Fibroblast of lung (primary cell): ENCODE measurements around the gene SDHC. TPM values are rescaled to one million over a fixed set of nuclear protein-coding genes. Genes with fewer than 3 reads are reported as not detected.
A peak's percentile ranks its signal among the peaks of the same experiment; 100 is the strongest.
"Not testable (repeated sequence)": the region's sequence is repeated elsewhere in the genome, so short reads cannot be mapped to it uniquely, and the experiment has no call there.

Experiments
- DNase-seq, 2 donors: peaks; one replicate each; pipeline versions ENCODE4 v3.0.0 to v3.0.0-alpha.2; 2010; ENCODE audit warnings: low read depth in 2 of 2
- H2AFZ ChIP-seq: 2 replicates; pipeline ENCODE4 v1.5.1; 2012; ENCODE audit warnings: low read length, control low read depth, inconsistent platforms
- H3K27ac ChIP-seq: 2 replicates; pipeline ENCODE4 v1.5.1; 2011; ENCODE audit warnings: low read length, control low read depth; ENCODE audit not compliant: insufficient read depth
- H3K27me3 ChIP-seq: 2 replicates; pipeline ENCODE4 v1.5.1; 2011; ENCODE audit warnings: mild to moderate bottlenecking, low read length; ENCODE audit not compliant: control insufficient read depth, insufficient read depth
- H3K36me3 ChIP-seq: 2 replicates; pipeline ENCODE4 v1.5.1; 2011; ENCODE audit warnings: low read length; ENCODE audit not compliant: control insufficient read depth, insufficient read depth
- H3K4me1 ChIP-seq: 2 replicates; pipeline ENCODE4 v1.5.1; 2011; ENCODE audit warnings: low read length; ENCODE audit not compliant: control insufficient read depth, insufficient read depth; ENCODE audit errors: extremely low read depth
- H3K4me2 ChIP-seq: 2 replicates; pipeline ENCODE4 v1.5.1; 2011; ENCODE audit warnings: low read length, control low read depth; ENCODE audit not compliant: insufficient read depth; ENCODE audit errors: extremely low read depth
- H3K4me3 ChIP-seq, 4 experiments: fragments of 200-600 bp in 1 of 4; sonication (generic) in 1 of 4; replicated peaks in 1 of 4; 2 replicates each; pipeline ENCODE4 v1.5.1; 2011 to 2016; ENCODE audit warnings: low read length in 4 of 4, low read depth in 3 of 4, mild to moderate bottlenecking in 3 of 4, control low read depth in 2 of 4, inconsistent platforms in 1 of 4, mixed read lengths in 1 of 4; ENCODE audit not compliant: insufficient read depth in 1 of 4; ENCODE audit errors: control extremely low read depth in 1 of 4
- H3K79me2 ChIP-seq: 2 replicates; pipeline ENCODE4 v1.5.1; 2012; ENCODE audit warnings: mild to moderate bottlenecking, low read length, inconsistent platforms; ENCODE audit not compliant: control insufficient read depth, insufficient read depth
- H3K9ac ChIP-seq: 2 replicates; pipeline ENCODE4 v1.5.1; 2011; ENCODE audit warnings: mild to moderate bottlenecking, low read length, control low read depth; ENCODE audit not compliant: insufficient read depth
- H3K9me3 ChIP-seq: 2 replicates; pipeline ENCODE4 v1.5.1; 2012; ENCODE audit warnings: low read depth, low read length; ENCODE audit not compliant: control insufficient read depth, insufficient read depth
- H4K20me1 ChIP-seq: 2 replicates; pipeline ENCODE4 v1.5.1; 2011; ENCODE audit warnings: low read length; ENCODE audit not compliant: control insufficient read depth, insufficient read depth; ENCODE audit errors: extremely low read depth
- CTCF ChIP-seq, 2 donors: IDR thresholded peaks in 1 of 2; conservative IDR thresholded peaks in 1 of 2; 1 replicate in 1 of 2; 2 replicates in 1 of 2; pipeline ENCODE4 v1.5.1; 2011 to 2012; ENCODE audit warnings: low read length in 2 of 2, control low read depth in 1 of 2, inconsistent platforms in 1 of 2, low read depth in 1 of 2, mild to moderate bottlenecking in 1 of 2
- EZH2 ChIP-seq: IDR thresholded peaks from 2 replicates; pipeline ENCODE4 v1.5.1; 2012; ENCODE audit warnings: low read length, control low read depth, mild to moderate bottlenecking; ENCODE audit errors: missing control alignments
- polyA plus RNA-seq, 2 donors: library from polyadenylated mRNA; depleted of rRNA in 1 of 2; stranded (reverse) in 1 of 2; unstranded in 1 of 2; fragments of >200 nt; gene quantifications; 2 replicates each; pipeline ENCODE4 v1.2.1, GENCODE V29; 2011 to 2012; ENCODE audit warnings: missing spikeins in 1 of 2
- total RNA-seq: library from RNA; depleted of rRNA; stranded (reverse); fragments of >200 nt; gene quantifications from 2 replicates; pipeline ENCODE4 v1.2.1, GENCODE V29; 2014

SDHC gene
- total and polyA plus RNA-seq, 2 donors (not counting 1 experiment from before 2014, with no cell fraction given): 24.8 to 484 TPM

DNA sequence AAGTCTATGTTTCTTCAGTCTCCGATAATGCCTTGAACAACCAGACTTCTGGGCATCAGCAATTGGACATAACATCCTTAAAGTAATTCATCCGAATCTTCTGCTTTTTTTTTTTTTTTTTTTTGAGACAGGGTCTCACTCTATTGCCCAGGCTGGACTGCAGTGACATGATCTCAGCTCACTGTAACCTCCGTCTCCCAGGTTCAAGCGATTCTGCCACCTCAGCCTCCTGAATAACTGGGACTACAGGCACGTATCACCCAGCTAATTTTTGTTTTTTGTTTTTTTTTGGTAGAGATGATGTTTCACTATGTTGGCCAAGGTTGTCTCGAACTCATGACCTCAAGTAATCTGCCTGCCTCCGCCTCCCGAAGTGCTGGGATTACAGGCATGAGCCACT lies 77.4 kb downstream of the SDHC start:
- no peak overlapping the region for H3K27ac ChIP-seq
- no peaks in the 10 kb centered on the region for H3K79me2 ChIP-seq
- no peak overlapping the region for H3K4me3 ChIP-seq
- H3K9me3 ChIP-seq: no peaks in the 10 kb centered on the region
- H3K36me3 ChIP-seq: no peaks in the 10 kb centered on the region
- H3K9ac ChIP-seq: no peak overlapping the region
- no peaks in the 10 kb centered on the region for H3K27me3 ChIP-seq
- H2AFZ ChIP-seq: no peak overlapping the region
- TF ChIP-seq EZH2: no peak
- TF ChIP-seq CTCF (conservative IDR thresholded peaks at IDR 0.05 in 1 of 2, IDR thresholded peaks at IDR 0.05 in 1 of 2; ENCODE audit: low read depth in 1 of 2, low read length in 2 of 2): no peak
- no peak overlapping the region for H3K4me2 ChIP-seq
- peaks cover 3% of the 10 kb centered on the region for H3K4me1 ChIP-seq
- no peak for DNase-seq
- no peaks in the 10 kb centered on the region for H4K20me1 ChIP-seq

- no peak overlapping the region for H3K9ac ChIP-seq
- no peak for DNase-seq
- H3K4me3 ChIP-seq: no peak overlapping the region
- no peaks in the 10 kb centered on the region for H3K9me3 ChIP-seq
- no peaks in the 10 kb centered on the region for H3K36me3 ChIP-seq
- no peak overlapping the region for H2AFZ ChIP-seq
- no peak overlapping the region for H3K27ac ChIP-seq
- no peak for TF ChIP-seq EZH2
- H3K27me3 ChIP-seq: no peaks in the 10 kb centered on the region
- H3K4me1 ChIP-seq: peaks cover 3% of the 10 kb centered on the region
- no peak overlapping the region for H3K4me2 ChIP-seq
- H4K20me1 ChIP-seq: no peaks in the 10 kb centered on the region
- H3K79me2 ChIP-seq: no peaks in the 10 kb centered on the region
Measured at GRCh38 chr1:161393151-161393550, 79.0 kb downstream of the SDHC start.

DNA sequence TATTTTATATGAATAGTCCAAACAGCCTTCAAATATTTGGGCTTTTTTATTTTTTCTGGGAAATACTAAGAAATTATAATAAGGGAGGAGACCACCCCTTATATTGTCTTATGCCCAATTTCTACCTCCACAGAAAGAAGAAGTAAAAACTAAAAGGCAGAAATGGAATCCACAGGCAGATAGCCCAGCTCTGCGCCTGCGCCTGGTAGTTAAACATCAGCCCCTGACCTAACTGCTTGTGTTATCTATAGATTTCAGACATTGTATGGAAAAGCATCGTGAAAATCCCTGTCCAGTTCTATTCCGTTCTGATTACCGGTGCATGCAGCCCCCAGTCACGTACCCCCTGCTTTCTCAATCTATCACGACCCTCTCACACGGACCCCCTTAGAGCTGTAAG lies 82.9 kb downstream of the SDHC start:
- H3K9me3 ChIP-seq, H3K4me1 ChIP-seq, DNase-seq, H2AFZ ChIP-seq, H3K9ac ChIP-seq, H3K4me2 ChIP-seq, H3K79me2 ChIP-seq, H3K27me3 ChIP-seq, H3K36me3 ChIP-seq, H4K20me1 ChIP-seq, H3K27ac ChIP-seq, H3K4me3 ChIP-seq: not testable (repeated sequence)

DNA sequence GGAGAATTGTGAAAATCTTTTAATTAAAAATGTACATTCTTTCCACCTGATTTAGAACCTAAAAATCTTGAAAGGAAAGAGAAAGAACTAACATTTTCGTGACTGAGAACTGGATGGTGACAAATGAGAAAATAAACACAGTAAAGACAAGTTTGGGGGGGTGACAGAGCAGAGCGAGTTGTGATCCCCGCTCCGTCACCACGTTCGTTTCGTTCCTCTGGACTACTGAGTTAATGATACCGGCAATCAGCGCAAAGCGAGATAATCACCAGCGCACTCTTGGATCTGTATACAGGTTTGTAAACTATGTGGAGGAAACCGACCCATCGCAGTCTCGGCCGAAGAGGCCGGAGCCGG lies 84.7 kb downstream of the SDHC start:
- H3K27ac ChIP-seq: peak overlapping the region; percentile 99
- no peaks in the 10 kb centered on the region for H4K20me1 ChIP-seq
- no peaks in the 10 kb centered on the region for H3K79me2 ChIP-seq
- peak overlapping the region; percentile 95 for H2AFZ ChIP-seq
- no peak for DNase-seq
- peaks cover 2% of the 10 kb centered on the region for H3K4me1 ChIP-seq
- H3K4me3 ChIP-seq: peak overlapping the region; percentile 53 to 82 (median 82)
- H3K9me3 ChIP-seq: no peaks in the 10 kb centered on the region
- peak overlapping the region; percentile 89 for H3K4me2 ChIP-seq
- no peak for TF ChIP-seq EZH2
- TF ChIP-seq CTCF (conservative IDR thresholded peaks at IDR 0.05 in 1 of 2, IDR thresholded peaks at IDR 0.05 in 1 of 2; ENCODE audit: low read depth in 1 of 2, low read length in 2 of 2): no peak
- H3K27me3 ChIP-seq: no peaks in the 10 kb centered on the region
- no peaks in the 10 kb centered on the region for H3K36me3 ChIP-seq
- H3K9ac ChIP-seq: peak overlapping the region; percentile 95
